ENCODE results near the gene JUND.

The JUND gene

GRCh38 chr19:18322318-18322758, 40.9 kb upstream of the JUND start:
- peak overlapping the region; percentile 82 for H3K4me3 ChIP-seq (ENCODE audit: low read depth, low read length)
- peak; percentile 35 for TF ChIP-seq CTCF (conservative IDR thresholded peaks at IDR 0.05; ENCODE audit: low read depth, low read length)
- DNase-seq (ENCODE audit: low read depth): peak; percentile 67

GRCh38 chr19:18321734-18322102, 40.3 kb upstream of the JUND start:
- DNase-seq (ENCODE audit: low read depth): peak; percentile 35
- no peak for TF ChIP-seq CTCF (conservative IDR thresholded peaks at IDR 0.05; ENCODE audit: low read depth, low read length)
- H3K4me3 ChIP-seq (ENCODE audit: low read depth, low read length): peak overlapping the region; percentile 82

DNA sequence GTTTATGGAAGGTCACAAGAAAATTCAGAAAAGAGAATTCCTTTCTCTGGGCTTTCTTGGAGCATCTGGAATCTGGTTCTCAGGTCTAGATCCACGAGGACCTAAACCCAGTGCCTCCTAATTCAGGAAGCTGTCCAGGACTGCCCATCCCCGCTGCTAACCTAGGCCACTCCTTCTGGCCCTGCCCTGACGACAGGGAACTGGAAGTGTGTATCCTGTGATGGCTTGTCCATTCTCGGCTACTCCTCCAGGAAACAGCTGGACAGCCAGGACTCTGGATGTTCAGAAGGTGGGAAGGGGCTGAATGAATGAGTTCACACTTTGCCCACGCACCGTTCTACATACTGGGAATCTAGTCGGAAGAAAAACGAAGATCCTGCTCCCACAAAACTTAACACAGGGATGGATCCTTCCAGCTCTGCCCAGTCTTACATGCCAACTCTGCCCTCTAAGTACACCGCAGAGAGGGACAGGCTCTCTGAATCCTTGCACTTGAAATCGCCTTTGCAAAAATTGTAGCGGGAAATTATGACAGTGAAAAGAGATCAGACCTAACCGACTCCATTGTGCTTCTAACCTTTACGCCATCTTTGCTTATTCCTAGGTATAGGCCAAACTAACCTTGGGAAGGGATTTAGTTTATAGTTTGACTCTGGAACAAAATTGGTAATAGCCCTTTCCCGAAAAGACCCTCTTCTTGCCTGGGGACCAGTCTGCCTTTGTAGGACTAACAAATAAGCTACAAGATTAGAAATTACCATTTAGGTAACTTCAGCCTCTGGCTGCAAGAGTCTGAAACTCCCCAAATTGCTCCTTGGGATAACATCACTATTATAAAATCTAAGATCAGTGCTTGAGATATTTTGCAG, 39.7 kb upstream of the JUND start:
- TF ChIP-seq CTCF (conservative IDR thresholded peaks at IDR 0.05; ENCODE audit: low read depth, low read length): no peak
- DNase-seq (ENCODE audit: low read depth): no peak
- no peak overlapping the region for H3K4me3 ChIP-seq (ENCODE audit: low read depth, low read length)

- TF ChIP-seq CTCF (conservative IDR thresholded peaks at IDR 0.05; ENCODE audit: low read depth, low read length): no peak
- DNase-seq (ENCODE audit: low read depth): no peak
- H3K4me3 ChIP-seq (ENCODE audit: low read depth, low read length): no peak overlapping the region
These were observed 38.2 kb upstream of the JUND start for GRCh38 chr19:18319591-18320135.

- no peak overlapping the region for H3K4me3 ChIP-seq (ENCODE audit: low read depth, low read length)
- DNase-seq (ENCODE audit: low read depth): no peak
- no peak for TF ChIP-seq CTCF (conservative IDR thresholded peaks at IDR 0.05; ENCODE audit: low read depth, low read length)
These were observed 36.8 kb upstream of the JUND start for GRCh38 chr19:18317961-18318800.

DNA sequence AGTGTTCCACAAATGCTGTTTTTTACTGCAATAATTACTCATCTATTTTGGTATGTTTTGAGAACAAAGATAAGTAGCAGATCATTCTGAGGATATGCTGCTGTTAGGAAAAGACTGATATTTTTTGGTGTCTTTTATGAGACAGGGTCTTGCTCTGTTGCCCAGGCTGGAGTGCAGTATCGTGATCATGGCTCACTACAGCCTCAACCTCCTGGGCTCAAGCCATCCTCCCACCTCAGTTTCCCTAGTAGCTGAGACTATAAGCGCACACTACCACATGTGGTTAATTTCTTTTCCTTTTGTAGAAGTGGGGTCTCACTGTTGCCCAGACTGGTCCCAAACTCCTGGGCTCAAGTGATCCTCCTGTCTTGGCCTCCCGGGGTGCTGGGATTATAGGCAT, 32.0 kb upstream of the JUND start:
- no peak overlapping the region for H3K4me3 ChIP-seq (ENCODE audit: low read depth, low read length)
- DNase-seq (ENCODE audit: low read depth): no peak
- no peak for TF ChIP-seq CTCF (conservative IDR thresholded peaks at IDR 0.05; ENCODE audit: low read depth, low read length)
